HG03520 (cell line): Measurements from ENCODE around the gene TMEM63A.

ENCODE experiments used
- ATAC-seq: cut with Tn5 transposase; IDR thresholded peaks from one replicate; pipeline ENCODE4 v1.9.1; 2021; ENCODE audit warnings: mild to moderate bottlenecking, moderate library complexity; ENCODE audit not compliant: unreplicated experiment

TMEM63A gene

GRCh38 chr1:225868631-225869330 lies 13.4 kb downstream of the TMEM63A start:
- ATAC-seq: no peak

DNA sequence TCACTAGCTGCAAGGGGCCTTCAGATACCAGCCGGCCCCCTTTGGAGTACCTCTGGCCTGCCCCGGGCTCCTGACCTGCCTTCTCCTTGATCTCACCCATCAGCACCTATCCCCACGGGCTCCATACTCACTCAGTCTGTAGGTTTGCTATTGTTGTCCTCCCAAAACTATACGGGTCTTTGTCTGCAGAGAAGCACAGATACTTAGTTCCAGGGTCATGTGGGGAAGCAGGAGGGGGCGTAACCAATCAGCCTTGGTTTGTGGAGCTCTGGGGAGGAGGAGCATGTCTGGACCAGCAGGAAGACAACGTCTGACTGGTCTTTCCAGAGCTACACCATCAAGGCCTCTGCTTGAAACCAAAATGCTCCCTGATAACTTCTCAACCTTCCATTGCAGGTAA lies 15.2 kb downstream of the TMEM63A start:
- no peak for ATAC-seq

DNA sequence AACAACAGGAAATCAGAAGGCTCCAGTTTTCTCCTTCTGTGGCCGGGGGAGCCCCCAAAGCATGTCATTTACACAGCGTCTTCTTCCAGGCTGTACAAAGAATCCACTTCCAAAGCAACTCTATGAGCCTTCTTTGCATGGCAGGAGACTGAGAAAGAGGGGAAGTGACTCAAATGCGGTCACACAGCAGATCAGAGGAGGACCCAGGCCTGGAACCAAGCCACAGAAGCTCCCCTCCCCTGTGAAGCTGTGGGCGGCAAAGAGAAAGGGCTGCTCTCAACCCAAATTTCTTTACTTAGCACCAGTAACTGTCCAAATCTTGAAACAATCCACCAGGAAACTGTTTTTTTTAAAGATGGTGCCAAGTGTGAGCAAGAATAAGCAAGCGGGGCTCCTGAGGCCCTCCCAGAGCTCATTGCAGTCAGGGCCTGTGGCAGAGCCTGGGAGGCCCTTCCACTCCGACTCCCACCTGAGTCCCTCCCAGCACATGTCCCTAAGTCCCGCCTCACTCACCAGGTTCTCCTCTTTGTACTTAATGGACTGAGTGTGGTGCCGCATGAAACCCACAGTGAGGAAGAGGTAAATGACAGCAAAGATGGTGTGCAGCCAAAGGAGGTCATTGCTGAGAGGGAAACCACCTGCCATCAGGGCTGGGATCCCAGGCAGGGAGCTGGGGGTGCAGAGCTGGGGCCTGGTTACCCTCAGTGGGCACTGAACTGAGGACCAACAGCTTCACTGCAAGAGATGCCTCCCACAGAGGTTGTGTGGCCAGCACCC lies 15.9 kb downstream of the TMEM63A start:
- ATAC-seq: no peak

GRCh38 chr1:225865514-225865913 lies 16.7 kb downstream of the TMEM63A start:
- no peak for ATAC-seq

DNA sequence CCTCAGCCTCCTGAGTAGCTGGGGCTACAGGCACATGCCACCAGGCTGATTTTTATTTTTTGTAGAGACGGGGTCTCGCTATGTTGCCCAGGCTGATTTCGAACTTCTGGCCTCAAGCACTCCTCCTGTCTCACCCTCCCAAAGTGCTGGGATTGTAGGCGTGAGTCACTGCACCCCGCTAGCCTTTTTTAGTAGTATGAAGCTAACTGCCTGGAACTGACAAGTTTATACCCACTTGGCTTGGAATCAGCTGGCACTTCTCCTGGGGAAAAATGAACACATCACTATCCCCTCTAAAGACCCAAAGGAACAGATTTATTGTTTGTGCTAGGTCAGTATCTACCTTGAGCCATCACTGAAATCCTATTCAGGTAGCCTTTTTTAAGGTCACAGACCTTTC lies 19.0 kb downstream of the TMEM63A start:
- ATAC-seq: no peak

DNA sequence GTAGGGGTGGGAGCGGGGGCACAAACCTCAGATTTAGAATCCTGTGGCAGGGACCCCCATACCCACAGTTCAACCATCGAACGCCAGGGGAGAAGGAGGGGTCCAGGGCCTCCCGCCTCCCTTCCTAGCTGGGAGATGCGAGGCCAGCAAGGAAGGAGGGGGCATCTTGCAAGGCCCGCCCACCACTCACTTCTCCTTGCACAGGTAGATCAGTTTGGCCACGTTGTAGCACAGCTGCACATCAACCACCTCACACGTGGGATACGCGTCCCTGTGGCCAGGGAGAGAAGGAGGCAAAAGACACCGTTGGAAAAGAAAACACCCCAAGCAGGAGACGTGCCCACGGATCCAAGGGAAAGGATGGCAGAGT lies 19.6 kb downstream of the TMEM63A start:
- no peak for ATAC-seq

DNA sequence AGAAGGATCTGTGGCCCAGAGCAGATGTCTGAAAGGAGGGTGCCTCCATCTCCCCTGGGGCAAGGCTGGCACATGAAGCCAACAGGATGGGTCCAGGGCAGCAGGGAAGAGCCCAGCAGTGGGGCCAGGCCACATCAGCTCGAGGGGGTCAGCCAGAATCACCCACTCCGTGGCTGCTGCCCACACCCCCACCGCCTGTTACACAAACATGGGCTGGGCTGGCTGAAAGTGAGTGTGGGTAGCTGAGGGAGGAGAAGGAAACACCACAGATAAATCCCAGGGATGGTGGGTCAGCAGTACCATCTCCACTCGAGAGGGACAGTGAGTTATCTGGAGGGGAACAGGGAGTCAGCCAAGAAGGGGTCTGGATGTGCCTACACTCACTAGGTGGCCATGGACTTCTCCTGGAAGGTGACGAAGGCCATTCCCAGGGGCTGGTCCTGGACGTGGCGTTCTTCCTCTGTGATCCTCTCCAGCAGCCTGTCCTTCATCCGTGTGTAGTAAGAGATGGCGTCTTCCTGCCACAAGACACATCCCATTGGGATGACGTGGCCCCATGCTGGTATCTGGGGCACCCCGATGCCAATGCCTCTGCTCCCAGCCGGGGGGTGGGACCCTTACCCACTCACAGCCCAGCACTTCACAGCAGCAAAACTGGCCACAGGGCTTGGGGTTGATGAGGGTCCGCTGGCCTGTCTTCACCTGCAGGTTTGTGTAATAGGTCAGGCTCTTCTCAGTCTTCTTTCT lies 20.2 kb downstream of the TMEM63A start:
- no peak for ATAC-seq

DNA sequence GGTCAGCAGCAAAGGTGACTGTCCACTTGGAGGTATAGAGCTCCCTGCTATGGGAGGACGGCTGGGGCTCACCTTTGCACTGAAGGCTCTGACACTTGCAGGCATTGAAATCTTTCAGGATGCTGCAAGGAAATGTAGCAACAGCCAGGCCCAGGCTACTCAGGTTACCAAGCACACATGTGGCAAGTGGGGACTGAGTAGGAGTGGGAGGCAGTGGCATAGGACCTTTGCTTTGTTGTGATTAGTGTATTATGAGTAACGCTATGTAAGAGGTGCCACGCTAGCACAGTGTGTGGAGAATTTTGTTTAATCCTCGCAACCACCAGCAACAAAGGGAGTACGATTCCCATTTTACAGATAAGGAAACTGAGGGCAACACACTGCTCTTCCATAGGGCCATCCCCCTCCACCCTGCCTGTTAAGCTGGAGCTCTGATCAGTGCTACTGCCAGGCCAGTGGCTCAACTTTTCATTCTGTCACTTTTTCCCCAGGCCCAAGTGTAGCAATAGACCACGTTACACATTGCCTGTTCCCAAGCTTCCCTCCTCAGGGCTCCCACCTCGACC lies 21.2 kb downstream of the TMEM63A start:
- ATAC-seq: no peak

DNA sequence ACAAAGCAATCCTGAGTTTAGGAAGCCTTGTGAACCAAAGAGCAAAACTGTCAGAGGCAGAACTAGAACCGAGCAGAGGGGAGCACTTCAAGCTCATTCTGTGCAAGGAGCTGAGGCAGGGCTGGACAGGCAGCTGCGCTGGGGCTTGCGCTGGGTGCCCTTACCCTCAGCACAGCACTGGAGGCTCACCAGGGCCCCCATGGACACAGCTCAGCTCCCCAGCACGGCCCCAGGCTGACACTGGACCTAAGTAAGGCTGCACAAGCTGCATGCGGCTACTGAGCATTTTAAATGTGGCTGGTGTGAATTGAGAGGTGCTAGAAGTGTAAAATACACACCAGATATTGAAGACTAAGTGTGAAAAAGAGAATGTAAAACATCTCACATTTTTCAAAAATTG lies 22.1 kb downstream of the TMEM63A start:
- no peak for ATAC-seq

GRCh38 chr1:225859151-225859550 lies 23.0 kb downstream of the TMEM63A start:
- ATAC-seq: no peak

DNA sequence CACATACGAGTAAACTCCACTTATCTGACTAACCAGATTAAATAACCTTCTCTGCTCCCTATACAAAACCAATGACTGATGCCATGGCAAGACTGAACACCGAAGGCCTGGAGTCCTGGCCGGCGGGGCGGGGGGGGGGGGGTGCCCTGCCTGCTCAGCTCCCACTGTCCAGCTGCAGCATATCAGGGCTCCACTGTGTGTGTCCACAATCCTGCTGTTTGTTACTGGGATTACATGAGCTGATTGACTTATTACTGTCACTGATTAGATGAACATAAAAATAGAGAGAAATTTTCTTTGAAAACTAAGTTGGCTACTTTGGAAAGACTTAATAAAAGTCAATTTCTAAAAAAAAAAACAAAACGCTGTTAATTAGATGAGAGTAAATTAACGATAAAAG lies 24.9 kb downstream of the TMEM63A start:
- no peak for ATAC-seq

DNA sequence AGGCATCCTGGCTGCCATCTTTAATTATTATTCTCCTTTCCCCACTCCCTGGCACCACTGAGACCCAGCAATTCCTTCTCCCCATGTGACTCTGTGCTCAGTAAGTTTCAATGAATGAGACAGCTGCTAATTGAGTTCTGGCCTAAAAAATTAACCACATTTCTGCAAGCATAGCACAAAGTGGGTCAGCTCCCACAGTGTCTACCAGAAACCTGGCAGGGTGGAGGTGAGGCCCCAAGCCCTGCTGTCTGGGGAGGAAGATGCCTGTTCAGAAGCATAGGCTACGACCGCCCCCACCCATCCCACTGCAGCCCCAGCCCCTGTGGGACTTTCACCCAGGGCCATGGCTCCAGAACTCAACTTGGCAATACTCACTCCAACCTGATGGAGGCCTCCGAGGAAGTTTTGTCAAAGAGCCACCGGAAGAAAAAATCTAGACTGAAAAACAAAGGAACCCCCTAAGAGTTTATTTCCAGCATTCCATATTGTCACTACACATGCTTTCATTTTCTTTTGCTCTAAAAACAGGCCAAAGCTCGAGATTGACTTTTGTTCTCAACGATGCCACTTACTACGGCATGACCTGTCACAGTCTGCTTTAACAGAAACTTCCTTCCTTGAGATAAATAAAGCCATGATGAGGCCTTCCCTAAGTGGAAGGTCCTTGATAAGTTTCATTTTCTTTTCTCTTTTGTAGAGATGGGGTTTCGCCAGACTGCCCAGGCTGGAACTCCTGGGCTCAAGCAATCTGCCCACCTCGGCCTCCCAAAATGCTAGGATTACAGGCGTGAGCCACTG lies 26.5 kb downstream of the TMEM63A start:
- no peak for ATAC-seq

DNA sequence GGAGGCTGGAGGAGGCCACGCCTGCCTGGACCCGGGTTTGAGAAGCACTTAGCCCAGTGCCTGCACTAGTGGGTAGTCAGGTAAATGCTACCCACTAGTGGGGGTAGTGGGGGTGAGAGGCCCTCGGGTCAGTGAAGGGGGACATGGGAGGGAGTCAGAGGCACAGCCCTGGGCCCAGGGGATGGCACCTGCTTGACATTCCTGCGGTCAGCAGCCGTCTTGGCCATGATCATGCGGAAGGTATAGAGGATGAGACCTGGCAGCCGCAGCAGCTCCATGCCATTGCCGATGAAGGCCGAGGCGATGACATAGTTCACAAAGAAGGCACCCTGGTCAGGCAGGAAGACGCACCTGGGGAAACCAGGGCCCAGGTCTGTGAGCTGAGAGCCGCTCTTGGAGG lies 28.7 kb downstream of the TMEM63A start:
- ATAC-seq: no peak

GRCh38 chr1:225852413-225853124 lies 29.6 kb downstream of the TMEM63A start:
- ATAC-seq: no peak

- peak; percentile 52 for ATAC-seq
Measured at GRCh38 chr1:225851805-225852204, 30.4 kb downstream of the TMEM63A start.

- ATAC-seq: no peak
Measured at GRCh38 chr1:225850370-225850769, 31.8 kb downstream of the TMEM63A start.

DNA sequence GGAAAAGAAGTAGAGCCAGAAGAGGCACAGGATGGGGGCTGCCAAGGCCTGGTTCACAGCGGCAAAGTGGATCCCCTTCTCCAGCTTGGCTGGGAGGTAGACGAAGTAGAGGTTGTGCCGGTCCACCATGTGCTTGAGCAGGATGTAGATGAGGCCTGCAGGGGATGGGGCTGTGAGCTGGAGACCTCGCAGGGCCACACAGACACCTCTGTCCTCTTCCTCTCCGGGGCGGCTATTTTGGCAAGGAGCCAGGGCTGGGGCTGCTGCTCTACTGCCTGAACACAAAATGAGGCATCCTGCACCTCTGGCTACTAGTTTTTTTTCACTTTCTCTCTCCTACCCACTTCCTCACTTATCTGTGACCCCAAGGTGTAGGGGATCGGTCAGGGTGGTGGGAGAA lies 32.3 kb downstream of the TMEM63A start:
- ATAC-seq: no peak

- peak; percentile 52 for ATAC-seq
Measured at GRCh38 chr1:225848030-225848955, 33.9 kb downstream of the TMEM63A start.

- no peak for ATAC-seq
Measured at GRCh38 chr1:225847610-225848009, 34.6 kb downstream of the TMEM63A start.
